Suprapubic skin (tissue), 3 donors: ENCODE results near the gene TBL2.
"Not testable (repeated sequence)": the region's sequence is repeated elsewhere in the genome, so short reads cannot be mapped to it uniquely, and the experiment has no call there.

Source experiments
- CTCF ChIP-seq, 2 donors: fragments of 200-600 bp in 1 of 2; fragments of 450-650 bp in 1 of 2; sonication (generic) in 1 of 2; IDR thresholded peaks; one replicate each; pipeline ENCODE4 v1.5.1; 2016 to 2019; ENCODE audit warnings: antibody characterized with exemption in 2 of 2, mild to moderate bottlenecking in 1 of 2, moderate library complexity in 1 of 2
- POLR2A ChIP-seq, 2 donors: fragments of 450-650 bp; IDR thresholded peaks; one replicate each; pipeline ENCODE4 v1.6.1; 2017; ENCODE audit warnings: antibody characterized with exemption in 2 of 2, mild to moderate bottlenecking in 2 of 2, moderate library complexity in 2 of 2

GRCh38 chr7:73535918-73536317 lies 42.5 kb downstream of the TBL2 start:
- TF ChIP-seq CTCF, POLR2A (IDR thresholded peaks at IDR 0.05): not testable (repeated sequence)
